K562 (cell line): Measurements from ENCODE around the gene NECAB3. TPM values are rescaled to one million over a fixed set of nuclear protein-coding genes. Genes with fewer than 3 reads are reported as not detected.

ENCODE experiments used
- CBX3 ChIP-seq, 2 experiments: IDR thresholded peaks; 1 replicate in 1 of 2; 2 replicates in 1 of 2; pipeline ENCODE4 v1.6.1; 2012; ENCODE audit warnings: inconsistent platforms in 2 of 2, low read length in 2 of 2, borderline replicate concordance in 1 of 2, control low read depth in 1 of 2
- CTCF ChIP-seq, 3 experiments: IDR thresholded peaks in 2 of 3; conservative IDR thresholded peaks in 1 of 3; 2 replicates each; pipeline ENCODE4 v1.5.1; 2011 to 2012; ENCODE audit warnings: low read length in 3 of 3, mild to moderate bottlenecking in 3 of 3, control low read depth in 2 of 3, improper control_type of control experiment in 1 of 3, inconsistent platforms in 1 of 3, low read depth in 1 of 3, mixed read lengths in 1 of 3, moderate library complexity in 1 of 3; ENCODE audit not compliant: insufficient read depth in 2 of 3
- DPF2 ChIP-seq: fragments of 450-650 bp; IDR thresholded peaks from 2 replicates; pipeline ENCODE4 v1.6.1; 2016
- ESRRA ChIP-seq: fragments of 450-650 bp; IDR thresholded peaks from 2 replicates; pipeline ENCODE4 v1.6.1; 2014; ENCODE audit warnings: low read depth, mild to moderate bottlenecking, moderate library complexity, borderline replicate concordance
- ETV6 ChIP-seq, 3 experiments: fragments of 150-350 bp in 1 of 3; sonication (generic) in 1 of 3; formaldehyde crosslinking in 1 of 3; IDR thresholded peaks; 2 replicates each; pipeline versions ENCODE4 v1.6.1 to v1.8.0; 2014 to 2022; ENCODE audit warnings: borderline replicate concordance in 2 of 3, low read depth in 2 of 3, antibody characterized with exemption in 1 of 3, low read length in 1 of 3, mild to moderate bottlenecking in 1 of 3, missing genetic modification reagents in 1 of 3
- GABPB2 ChIP-seq: fragments of 250-450 bp; sonication (Bioruptor Pico); conservative IDR thresholded peaks from 2 replicates; pipeline ENCODE4 v1.5.1; 2021; ENCODE audit warnings: mild to moderate bottlenecking
- NKRF ChIP-seq: fragments of 450-650 bp; IDR thresholded peaks from 2 replicates; pipeline ENCODE4 v1.6.1; 2016; ENCODE audit warnings: borderline replicate concordance
- PKNOX1 ChIP-seq: fragments of 450-650 bp; IDR thresholded peaks from 2 replicates; pipeline ENCODE4 v1.6.1; 2016
- RAD21 ChIP-seq, 2 experiments: fragments of 250-450 bp in 1 of 2; fragments of 450-650 bp in 1 of 2; sonication (Bioruptor Pico) in 1 of 2; formaldehyde crosslinking in 1 of 2; IDR thresholded peaks in 1 of 2; conservative IDR thresholded peaks in 1 of 2; 2 replicates each; pipeline versions ENCODE4 v1.4.0 to v1.8.0; 2020 to 2022; ENCODE audit warnings: mild to moderate bottlenecking in 2 of 2, moderate library complexity in 1 of 2
- RBFOX2 ChIP-seq: fragments of 200-400 bp; formaldehyde crosslinking; IDR thresholded peaks from 2 replicates; pipeline ENCODE4 v1.6.1; 2017; ENCODE audit warnings: low read depth, mild to moderate bottlenecking, low read length, moderate library complexity
- RCOR1 ChIP-seq, 2 experiments: IDR thresholded peaks; 2 replicates each; pipeline ENCODE4 v1.6.1; 2012; ENCODE audit warnings: low read depth in 2 of 2, low read length in 2 of 2, borderline replicate concordance in 1 of 2, improper control_type of control experiment in 1 of 2
- SMAD1 ChIP-seq: fragments of 150-350 bp; IDR thresholded peaks from 2 replicates; pipeline ENCODE4 v1.6.1; 2014; ENCODE audit warnings: low read length, low read depth; ENCODE audit not compliant: partially characterized antibody
- SOX6 ChIP-seq: fragments of 450-650 bp; IDR thresholded peaks from 2 replicates; pipeline ENCODE4 v1.6.1; 2014; ENCODE audit warnings: mild to moderate bottlenecking
- TRIM28 ChIP-seq: fragments of 450-650 bp; IDR thresholded peaks from 2 replicates; pipeline ENCODE4 v1.6.1; 2017
- ZKSCAN1 ChIP-seq: fragments of 150-350 bp; IDR thresholded peaks from 2 replicates; pipeline ENCODE4 v1.6.1; 2016; ENCODE audit warnings: low read depth, low read length
- ZKSCAN3 ChIP-seq: fragments of 250-450 bp; sonication (Bioruptor Pico); IDR thresholded peaks from 2 replicates; pipeline ENCODE4 v1.4.0; 2020
- ZNF76 ChIP-seq: fragments of 250-450 bp; sonication (Bioruptor Pico); IDR thresholded peaks from 2 replicates; pipeline ENCODE4 v1.4.0; 2020; ENCODE audit warnings: mild to moderate bottlenecking, moderate library complexity, borderline replicate concordance
- polyA plus RNA-seq, 8 experiments: library from polyadenylated mRNA; depleted of rRNA in 4 of 8; stranded (reverse) in 5 of 8; unstranded in 3 of 8; fragments of >200 nt; fragmentation: Nextera tagmentation in 2 of 8; fragmentation: Illumina TruSeq in 1 of 8; extraction: Ambion mirVana in 2 of 8; extraction: Trizol in 1 of 8; gene quantifications; 2 replicates each; pipeline versions ENCODE4 v1.2.1 to v1.2.3, GENCODE V29; 2011 to 2014; ENCODE audit warnings: inconsistent platforms in 1 of 8, missing spikeins in 1 of 8
- total RNA-seq, 7 experiments: library from RNA; depleted of rRNA in 6 of 7; stranded (reverse); fragments of >200 nt in 6 of 7; fragmentation: Illumina TruSeq in 2 of 7; extraction: Trizol in 2 of 7; gene quantifications; 2 replicates each; pipeline versions ENCODE4 v1.2.1 to v1.2.3, GENCODE V29; 2011 to 2021; ENCODE audit warnings: low replicate concordance in 1 of 7
- TF ChIP-seq, protein P1 (sequence below): sonication (generic); formaldehyde crosslinking; IDR thresholded peaks from 2 replicates; pipeline ENCODE4 v1.8.1; 2022; ENCODE audit warnings: missing genetic modification reagents

Gene NECAB3
- total and polyA plus RNA-seq, 9 of the 15 experiments (the other 6 are each of a cell fraction or from before 2014, with no cell fraction given), result 0.94 to 63.3 (median 31.5) TPM

- TF ChIP-seq PKNOX1 (peak; percentile 70), CBX3 (IDR thresholded peaks at IDR 0.05; ENCODE audit: borderline replicate concordance in 1 of 2, low read length in 2 of 2) (peak in 1 of 2 experiments; percentile 58; a peak in 1 of 3 replicates), ZKSCAN1 (0 out of 2 replicates have a peak, but pooled peaks have one; percentile 17), RAD21 (CRISPR knock-in tag; conservative IDR thresholded peaks at IDR 0.05 in 1 of 2, IDR thresholded peaks at IDR 0.05 in 1 of 2) (peak; percentile 48 to 56), GABPB2 (CRISPR knock-in tag) (no peak), ETV6 (IDR thresholded peaks at IDR 0.05; ENCODE audit: borderline replicate concordance in 1 of 2, low read depth in 2 of 2, low read length in 1 of 2) (no peak), ETV6 (CRISPR knock-in tag; IDR thresholded peaks at IDR 0.05; ENCODE audit: borderline replicate concordance) (no peak), SOX6 (peak; percentile 45; the same call in 1 of the 2 replicates), DPF2 (peak; percentile 56; the same call in 1 of the 2 replicates), RBFOX2 (peak; percentile 64), NKRF (0 out of 2 replicates have a peak, but pooled peaks have one; percentile 23), RCOR1 (IDR thresholded peaks at IDR 0.05; ENCODE audit: borderline replicate concordance in 1 of 2, low read depth in 2 of 2, low read length in 2 of 2) (0 out of 4 replicates have a peak, but pooled peaks of 1 of the 2 experiments have one; percentile 20), ZKSCAN3 (CRISPR knock-in tag) (no peak), ESRRA (peak; percentile 40; the same call in 1 of the 2 replicates), CTCF (IDR thresholded peaks at IDR 0.05 in 2 of 3, conservative IDR thresholded peaks at IDR 0.05 in 1 of 3; ENCODE audit: insufficient read depth in 2 of 3, low read depth in 1 of 3, low read length in 3 of 3) (peak; percentile 56 to 67 (median 61); a peak in 5 of 6 replicates), SMAD1 (no peak), TRIM28 (peak; percentile 68; the same call in 1 of the 2 replicates), ZNF76 (CRISPR knock-in tag) (0 out of 2 replicates have a peak, but pooled peaks have one; percentile 34)
- TF ChIP-seq, protein P1, sequence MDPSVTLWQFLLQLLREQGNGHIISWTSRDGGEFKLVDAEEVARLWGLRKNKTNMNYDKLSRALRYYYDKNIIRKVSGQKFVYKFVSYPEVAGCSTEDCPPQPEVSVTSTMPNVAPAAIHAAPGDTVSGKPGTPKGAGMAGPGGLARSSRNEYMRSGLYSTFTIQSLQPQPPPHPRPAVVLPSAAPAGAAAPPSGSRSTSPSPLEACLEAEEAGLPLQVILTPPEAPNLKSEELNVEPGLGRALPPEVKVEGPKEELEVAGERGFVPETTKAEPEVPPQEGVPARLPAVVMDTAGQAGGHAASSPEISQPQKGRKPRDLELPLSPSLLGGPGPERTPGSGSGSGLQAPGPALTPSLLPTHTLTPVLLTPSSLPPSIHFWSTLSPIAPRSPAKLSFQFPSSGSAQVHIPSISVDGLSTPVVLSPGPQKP (CRISPR knock-in tag), result no peak
These were observed 7.7 kb downstream of the NECAB3 start, which contains the start of gene ACTL10 (continued) for GRCh38 chr20:33666293-33667244.
